Prostate gland (tissue), 2 donors: ENCODE data around the gene KCNC1.

Experiments
- POLR2A ChIP-seq: fragments of 450-650 bp; IDR thresholded peaks from one replicate; pipeline ENCODE4 v1.6.1; 2016; ENCODE audit warnings: antibody characterized with exemption, mild to moderate bottlenecking
- TF ChIP-seq, protein P1 (sequence below), 4 experiments: fragments of 200-600 bp in 2 of 4; fragments of 450-650 bp in 2 of 4; sonication (generic) in 2 of 4; IDR thresholded peaks; 1 replicate in 3 of 4; 2 replicates in 1 of 4; pipeline ENCODE4 v1.5.1; 2016 to 2019; ENCODE audit warnings: antibody characterized with exemption in 4 of 4, mild to moderate bottlenecking in 2 of 4, moderate library complexity in 2 of 4

DNA sequence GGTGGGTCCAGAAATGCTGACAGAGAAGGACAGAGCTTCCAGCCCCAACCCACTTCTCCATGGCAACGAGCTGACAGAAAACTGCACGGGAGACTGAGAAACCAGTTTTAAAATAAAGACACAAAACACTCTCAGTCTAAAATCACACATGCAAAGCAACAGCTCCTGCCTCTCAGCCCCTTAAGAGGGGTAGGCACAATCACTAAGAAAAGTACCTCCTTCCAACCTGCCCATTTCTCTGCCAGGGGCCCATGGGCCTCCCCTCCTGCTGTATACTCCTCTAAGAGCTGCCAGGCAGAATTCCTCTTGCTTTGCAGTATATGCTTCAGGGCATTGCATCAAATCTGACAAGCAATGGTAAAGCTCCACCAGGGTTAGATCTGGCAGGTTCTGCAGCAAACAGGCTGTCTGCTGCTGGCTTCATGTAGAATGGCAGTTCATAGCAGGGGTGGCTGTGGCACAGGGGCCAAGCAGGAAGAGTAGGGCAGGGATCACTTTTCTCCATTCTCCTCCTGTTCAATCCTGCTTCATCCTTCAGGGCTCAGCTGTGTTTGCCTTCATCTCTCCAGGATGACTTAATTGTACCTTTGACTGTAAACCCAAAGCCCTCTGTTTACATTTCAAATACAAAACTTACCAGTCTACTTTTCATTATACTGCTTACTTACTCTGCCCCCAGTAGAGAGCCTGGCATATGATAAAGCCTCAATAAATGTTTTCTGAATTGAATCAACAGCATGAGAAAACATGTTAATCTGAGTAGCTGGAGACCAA is 77.7 kb downstream of the KCNC1 start:
- TF ChIP-seq, protein P1, sequence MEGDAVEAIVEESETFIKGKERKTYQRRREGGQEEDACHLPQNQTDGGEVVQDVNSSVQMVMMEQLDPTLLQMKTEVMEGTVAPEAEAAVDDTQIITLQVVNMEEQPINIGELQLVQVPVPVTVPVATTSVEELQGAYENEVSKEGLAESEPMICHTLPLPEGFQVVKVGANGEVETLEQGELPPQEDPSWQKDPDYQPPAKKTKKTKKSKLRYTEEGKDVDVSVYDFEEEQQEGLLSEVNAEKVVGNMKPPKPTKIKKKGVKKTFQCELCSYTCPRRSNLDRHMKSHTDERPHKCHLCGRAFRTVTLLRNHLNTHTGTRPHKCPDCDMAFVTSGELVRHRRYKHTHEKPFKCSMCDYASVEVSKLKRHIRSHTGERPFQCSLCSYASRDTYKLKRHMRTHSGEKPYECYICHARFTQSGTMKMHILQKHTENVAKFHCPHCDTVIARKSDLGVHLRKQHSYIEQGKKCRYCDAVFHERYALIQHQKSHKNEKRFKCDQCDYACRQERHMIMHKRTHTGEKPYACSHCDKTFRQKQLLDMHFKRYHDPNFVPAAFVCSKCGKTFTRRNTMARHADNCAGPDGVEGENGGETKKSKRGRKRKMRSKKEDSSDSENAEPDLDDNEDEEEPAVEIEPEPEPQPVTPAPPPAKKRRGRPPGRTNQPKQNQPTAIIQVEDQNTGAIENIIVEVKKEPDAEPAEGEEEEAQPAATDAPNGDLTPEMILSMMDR (IDR thresholded peaks at IDR 0.05), result no peak
- no peak for TF ChIP-seq POLR2A
